IMR-90 (cell line): Measurements from ENCODE around the gene RNGTT. TPM values are rescaled to one million over a fixed set of nuclear protein-coding genes. Genes with fewer than 3 reads are reported as not detected.

Experiments used
- ATAC-seq: fragments of 200-7000 bp; cut with Tn5 transposase; 2 replicates; pipeline ENCODE4 v1.9.1; 2020; ENCODE audit warnings: low read depth, mild to moderate bottlenecking, moderate library complexity
- BruUV-seq: library from RNA; stranded (reverse); fragments of 400-500 nt; replicated peaks from 2 replicates; lab custom pipeline; 2021; lab: Mats Ljungman, UMichigan
- CTCF ChIA-PET: fragments of 300-600 bp; formaldehyde crosslinking; extraction: SDS; loops from one replicate; lab custom pipeline; 2021; ENCODE audit warnings: antibody characterized with exemption; lab: Yijun Ruan, JAX
- POLR2A ChIA-PET: fragments of 300-600 bp; sonication (Branson Sonifier 250); formaldehyde crosslinking; loops from one replicate; lab custom pipeline; 2022; ENCODE audit warnings: antibody characterized with exemption; ENCODE audit not compliant: unreplicated experiment; lab: Charles Lee
- DNase-seq: peaks from one replicate; pipeline ENCODE4 v3.0.0; 2013
- H2AFZ ChIP-seq: replicated peaks from 2 replicates; pipeline ENCODE3; 2013; ENCODE audit warnings: low read length, mild to moderate bottlenecking; ENCODE audit not compliant: poor library complexity
- H2AK5ac ChIP-seq: 2 replicates; pipeline ENCODE4 v1.6.1; 2013; ENCODE audit warnings: low read depth, low read length, inconsistent platforms
- H2AK9ac ChIP-seq: replicated peaks from 2 replicates; pipeline ENCODE3; 2013; ENCODE audit warnings: mild to moderate bottlenecking, low read depth, low read length, moderate library complexity; ENCODE audit not compliant: poor library complexity
- H2BK120ac ChIP-seq: 2 replicates; pipeline ENCODE4 v1.6.1; 2013; ENCODE audit warnings: low read depth, low read length, inconsistent platforms
- H2BK15ac ChIP-seq: 3 replicates; pipeline ENCODE4 v1.6.1; 2013; ENCODE audit warnings: low read depth, low read length, inconsistent platforms
- H2BK20ac ChIP-seq: 2 replicates; pipeline ENCODE4 v1.6.1; 2013; ENCODE audit warnings: low read depth, mild to moderate bottlenecking, inconsistent platforms, low read length, moderate library complexity
- H2BK5ac ChIP-seq: 2 replicates; pipeline ENCODE4 v1.6.1; 2013; ENCODE audit warnings: mild to moderate bottlenecking, low read depth, low read length, inconsistent platforms; ENCODE audit not compliant: poor library complexity, severe bottlenecking
- H3K14ac ChIP-seq: replicated peaks from 2 replicates; pipeline ENCODE4 v1.6.1; 2013; ENCODE audit warnings: low read depth, low read length, inconsistent platforms
- H3K18ac ChIP-seq: 2 replicates; pipeline ENCODE4 v1.6.1; 2013; ENCODE audit warnings: low read depth, low read length, control low read depth
- H3K23ac ChIP-seq: 2 replicates; pipeline ENCODE4 v1.6.1; 2013; ENCODE audit warnings: low read depth, low read length, inconsistent platforms
- H3K27ac ChIP-seq: 2 replicates; pipeline ENCODE4 v1.5.1; 2013; ENCODE audit warnings: mild to moderate bottlenecking, control low read depth, low read length; ENCODE audit not compliant: insufficient read depth
- H3K27me3 ChIP-seq: 2 replicates; pipeline ENCODE4 v1.6.1; 2013; ENCODE audit warnings: low read length; ENCODE audit not compliant: control insufficient read depth, insufficient read depth
- H3K36me3 ChIP-seq: 2 replicates; pipeline ENCODE4 v1.6.1; 2013; ENCODE audit warnings: low read length, mixed read lengths; ENCODE audit not compliant: control insufficient read depth, insufficient read depth
- H3K4ac ChIP-seq: 2 replicates; pipeline ENCODE4 v1.6.1; 2013; ENCODE audit warnings: low read depth, low read length, inconsistent platforms
- H3K4me1 ChIP-seq: 2 replicates; pipeline ENCODE4 v1.6.1; 2013; ENCODE audit warnings: low read length, mixed read lengths; ENCODE audit not compliant: control insufficient read depth, insufficient read depth
- H3K4me2 ChIP-seq: 2 replicates; pipeline ENCODE4 v1.6.1; 2013; ENCODE audit warnings: low read depth, mild to moderate bottlenecking, control low read depth, low read length, moderate library complexity
- H3K4me3 ChIP-seq: 2 replicates; pipeline ENCODE4 v1.5.1; 2013; ENCODE audit warnings: low read depth, mild to moderate bottlenecking, control low read depth, low read length, moderate library complexity; ENCODE audit not compliant: insufficient read depth
- H3K56ac ChIP-seq: 2 replicates; pipeline ENCODE4 v1.6.1; 2013; ENCODE audit warnings: low read length, inconsistent platforms; ENCODE audit not compliant: insufficient read depth; ENCODE audit errors: extremely low read depth
- H3K79me1 ChIP-seq, 2 experiments: 2 replicates each; pipeline ENCODE4 v1.6.1; 2013; ENCODE audit warnings: low read length in 2 of 2, inconsistent platforms in 1 of 2, low read depth in 1 of 2
- H3K9ac ChIP-seq: 2 replicates; pipeline ENCODE4 v1.6.1; 2013; ENCODE audit warnings: low read depth, low read length, control low read depth
- H3K9me1 ChIP-seq: 2 replicates; pipeline ENCODE4 v1.6.1; 2013; ENCODE audit warnings: low read length, inconsistent platforms; ENCODE audit not compliant: insufficient read depth
- H3K9me3 ChIP-seq: 2 replicates; pipeline ENCODE4 v1.6.1; 2013; ENCODE audit warnings: low read length; ENCODE audit not compliant: control insufficient read depth, insufficient read depth
- H4K20me1 ChIP-seq: 2 replicates; pipeline ENCODE4 v1.6.1; 2013; ENCODE audit warnings: low read length, inconsistent platforms; ENCODE audit not compliant: insufficient read depth
- H4K5ac ChIP-seq: 2 replicates; pipeline ENCODE4 v1.6.1; 2013; ENCODE audit warnings: mild to moderate bottlenecking, low read depth, low read length, control low read depth
- H4K8ac ChIP-seq, 2 experiments: 2 replicates each; pipeline ENCODE4 v1.6.1; 2013; ENCODE audit warnings: low read depth in 2 of 2, low read length in 2 of 2, control low read depth in 1 of 2, inconsistent platforms in 1 of 2
- H4K91ac ChIP-seq: 2 replicates; pipeline ENCODE4 v1.6.1; 2013; ENCODE audit warnings: low read depth, low read length, inconsistent platforms; ENCODE audit not compliant: insufficient read depth
- BHLHE40 ChIP-seq: fragments of 150-350 bp; IDR thresholded peaks from 2 replicates; pipeline ENCODE4 v1.6.1; 2016; ENCODE audit warnings: mild to moderate bottlenecking, low read depth, low read length
- CEBPB ChIP-seq: IDR thresholded peaks from 2 replicates; pipeline ENCODE4 v1.6.1; 2012; ENCODE audit warnings: low read depth, low read length, improper control_type of control experiment
- CHD1 ChIP-seq: IDR thresholded peaks from 2 replicates; pipeline ENCODE4 v1.6.1; 2012; ENCODE audit warnings: low read depth, low read length, improper control_type of control experiment
- CTCF ChIP-seq: conservative IDR thresholded peaks from 2 replicates; pipeline ENCODE4 v1.5.1; 2012; ENCODE audit warnings: mild to moderate bottlenecking, low read depth, low read length, improper control_type of control experiment
- FOS ChIP-seq: fragments of 150-350 bp; IDR thresholded peaks from 2 replicates; pipeline ENCODE4 v1.6.1; 2016; ENCODE audit warnings: low read depth, low read length
- MAFK ChIP-seq: IDR thresholded peaks from 2 replicates; pipeline ENCODE4 v1.6.1; 2012; ENCODE audit warnings: low read depth, low read length, improper control_type of control experiment
- MAZ ChIP-seq: IDR thresholded peaks from 2 replicates; pipeline ENCODE4 v1.6.1; 2012; ENCODE audit warnings: low read depth, mild to moderate bottlenecking, low read length, improper control_type of control experiment, moderate library complexity, borderline replicate concordance
- MXI1 ChIP-seq: IDR thresholded peaks from 2 replicates; pipeline ENCODE4 v1.6.1; 2012; ENCODE audit warnings: low read depth, mild to moderate bottlenecking, low read length, moderate library complexity, borderline replicate concordance
- NFE2L2 ChIP-seq: fragments of 150-350 bp; IDR thresholded peaks from 2 replicates; pipeline ENCODE4 v1.6.1; 2016; ENCODE audit warnings: low read depth, mild to moderate bottlenecking, low read length
- POLR2A ChIP-seq: IDR thresholded peaks from 2 replicates; pipeline ENCODE4 v1.6.1; 2012; ENCODE audit warnings: mild to moderate bottlenecking, low read depth, low read length
- RAD21 ChIP-seq: IDR thresholded peaks from 2 replicates; pipeline ENCODE4 v1.6.1; 2012; ENCODE audit warnings: low read length, improper control_type of control experiment
- RCOR1 ChIP-seq: IDR thresholded peaks from 2 replicates; pipeline ENCODE4 v1.6.1; 2012; ENCODE audit warnings: mild to moderate bottlenecking, low read length, improper control_type of control experiment; ENCODE audit not compliant: insufficient replicate concordance
- RFX5 ChIP-seq: IDR thresholded peaks from 2 replicates; pipeline ENCODE4 v1.8.0; 2012; ENCODE audit warnings: low read depth, mild to moderate bottlenecking, low read length, moderate library complexity
- SMC3 ChIP-seq: fragments of 150-350 bp; IDR thresholded peaks from 2 replicates; pipeline ENCODE4 v1.6.1; 2016; ENCODE audit warnings: low read depth, mild to moderate bottlenecking, antibody characterized with exemption, low read length, moderate library complexity
- WGBS, 2 experiments: methylation state at CpG; one replicate each; pipeline versions ENCODE4 v1.1.5 to v1.1.7; 2013; ENCODE audit warnings: missing lambda C conversion rate in 2 of 2; ENCODE audit not compliant: insufficient read length in 1 of 2; ENCODE audit errors: extremely low coverage in 2 of 2; 5-methylcytosine and 5-hydroxymethylcytosine counted together
- dilution Hi-C: fragments of 300-500 bp; cut with HindIII; formaldehyde crosslinking; loops from one replicate; pipeline ENCODE4 v1.14.3; 2018; ENCODE audit warnings: low sequenced_read_pairs; ENCODE audit not compliant: unreplicated experiment
- in situ Hi-C: fragments of 300-500 bp; cut with MboI; formaldehyde crosslinking; loops from 3 replicates; pipeline ENCODE4 v1.14.3; 2019; ENCODE audit warnings: low sequenced_read_pairs, inconsistent platforms, mixed read lengths
- intact Hi-C: fragments of 100-400 bp; cut with micrococcal nuclease; formaldehyde crosslinking; loops from 2 replicates; pipeline ENCODE4 v1.10.0; 2022
- polyA plus RNA-seq, 3 experiments: library from polyadenylated mRNA; depleted of rRNA; stranded (reverse); fragments of >200 nt; gene quantifications; 2 replicates each; pipeline ENCODE4 v1.2.3, GENCODE V29; 2012; ENCODE audit warnings: low replicate concordance in 1 of 3
- total RNA-seq: library from RNA; depleted of rRNA; stranded (reverse); fragments of >200 nt; gene quantifications from 2 replicates; pipeline ENCODE4 v1.2.3, GENCODE V29; 2012

Gene RNGTT
- total and polyA plus RNA-seq, 2 of the 4 experiments (the other 2 are of a cell fraction), result 5.4 to 21.7 TPM

- no peak overlapping the region for H3K4ac ChIP-seq
- in situ Hi-C loops (no loop called here), dilution Hi-C loops (no loop called here), intact Hi-C loops (no loop called here)
- H3K9me3 ChIP-seq, result peaks cover 2% of the 10 kb centered on the region; the same call in 1 of the 2 replicates
- no peak for ATAC-seq
- no peak overlapping the region for H2BK120ac ChIP-seq
- no peak overlapping the region for H2AFZ ChIP-seq
- H3K23ac ChIP-seq, result no peak overlapping the region
- POLR2A ChIA-PET, result no interaction called here
- H3K18ac ChIP-seq, result no peak overlapping the region
- no peak overlapping the region for H4K5ac ChIP-seq
- DNase-seq, result no peak
- H2AK5ac ChIP-seq, result no peak overlapping the region
- no CpG with 5 or more reads among the region's 4 CpGs for WGBS, 2 experiments
- H4K91ac ChIP-seq, result no peak overlapping the region
- H4K8ac ChIP-seq, result no peak overlapping the region
- no peak overlapping the region for H3K56ac ChIP-seq
- TF ChIP-seq RAD21 (no peak), FOS (no peak), BHLHE40 (no peak), RCOR1 (no peak), RFX5 (no peak), POLR2A (no peak), MAZ (no peak), MXI1 (no peak), CTCF (no peak), SMC3 (no peak), NFE2L2 (no peak), CHD1 (no peak), MAFK (no peak), CEBPB (no peak)
- no peak overlapping the region for H3K14ac ChIP-seq
- no peaks in the 10 kb centered on the region; a peak in 1 of 4 replicates for H3K79me1 ChIP-seq
- H3K9ac ChIP-seq, result no peak overlapping the region
- CTCF ChIA-PET, result no interaction called here
- H3K27me3 ChIP-seq, result no peaks in the 10 kb centered on the region
- no peaks in the 10 kb centered on the region for H3K36me3 ChIP-seq
- no peak overlapping the region for H2BK20ac ChIP-seq
- no peak overlapping the region for H2BK15ac ChIP-seq
- no peaks in the 10 kb centered on the region for H3K9me1 ChIP-seq
- BruUV-seq, result no TSS peak
- H2BK5ac ChIP-seq, result no peak overlapping the region
- no peak overlapping the region for H3K27ac ChIP-seq
- no peaks in the 10 kb centered on the region; the same call in none of the 2 replicates for H3K4me1 ChIP-seq
- no peak overlapping the region for H2AK9ac ChIP-seq
- no peak overlapping the region for H3K4me2 ChIP-seq
- H3K4me3 ChIP-seq, result no peak overlapping the region
- no peaks in the 10 kb centered on the region for H4K20me1 ChIP-seq
Observed at GRCh38 chr6:88806728-88807127, 156.7 kb downstream of the RNGTT start.
